Stimulated activated CD4-positive, alpha-beta T cell treated with anti-CD3 and anti-CD28 coated beads, Interleukin-1b, Interleukin-23, amount 100 ng/mL, for 48 hours (primary cell): ENCODE measurements around the gene PDE6A.
A peak's percentile ranks its signal among the peaks of the same experiment; 100 is the strongest.
"Not testable (repeated sequence)": the region's sequence is repeated elsewhere in the genome, so short reads cannot be mapped to it uniquely, and the experiment has no call there.

Experiments used
- DNase-seq: peaks from one replicate; pipeline ENCODE4 v3.0.0-alpha.2; 2020

Gene PDE6A

DNA sequence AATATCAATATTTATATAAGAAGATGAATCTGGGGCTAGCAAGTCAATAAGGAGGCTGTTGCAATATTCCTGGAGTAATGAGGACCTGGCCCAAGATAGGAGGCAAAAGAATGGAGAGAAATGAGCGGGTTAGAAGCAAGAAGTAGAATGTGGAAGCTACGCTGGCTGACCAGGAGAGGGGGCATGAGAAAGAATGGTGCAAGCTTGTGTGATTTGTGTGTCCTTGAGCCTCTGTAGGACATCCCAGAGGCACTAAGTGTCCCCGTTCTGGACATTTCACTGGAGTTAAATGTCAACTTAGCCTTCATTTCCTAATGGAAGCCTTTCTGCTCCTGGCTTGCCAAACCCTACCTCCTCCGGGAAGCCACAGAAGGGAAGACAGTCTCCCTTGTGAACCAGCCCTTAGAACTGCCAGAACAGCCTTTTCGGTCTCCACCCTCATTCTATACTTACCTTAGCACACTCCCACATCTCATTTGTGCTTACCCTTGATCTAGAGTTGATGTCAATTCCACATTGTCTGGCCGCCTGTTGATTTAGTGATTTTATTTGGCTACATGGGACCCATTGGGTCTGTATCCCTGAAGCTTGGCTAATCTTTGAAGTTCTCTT is 6.7 kb upstream of the PDE6A start:
- DNase-seq: no peak

GRCh38 chr5:149948993-149949392 is 4.4 kb upstream of the PDE6A start:
- no peak for DNase-seq

GRCh38 chr5:149946118-149946517 is 1.5 kb upstream of the PDE6A start:
- DNase-seq: no peak

- DNase-seq: not testable (repeated sequence)
Observed at GRCh38 chr5:149943177-149943949, 1.2 kb downstream of the PDE6A start.

DNA sequence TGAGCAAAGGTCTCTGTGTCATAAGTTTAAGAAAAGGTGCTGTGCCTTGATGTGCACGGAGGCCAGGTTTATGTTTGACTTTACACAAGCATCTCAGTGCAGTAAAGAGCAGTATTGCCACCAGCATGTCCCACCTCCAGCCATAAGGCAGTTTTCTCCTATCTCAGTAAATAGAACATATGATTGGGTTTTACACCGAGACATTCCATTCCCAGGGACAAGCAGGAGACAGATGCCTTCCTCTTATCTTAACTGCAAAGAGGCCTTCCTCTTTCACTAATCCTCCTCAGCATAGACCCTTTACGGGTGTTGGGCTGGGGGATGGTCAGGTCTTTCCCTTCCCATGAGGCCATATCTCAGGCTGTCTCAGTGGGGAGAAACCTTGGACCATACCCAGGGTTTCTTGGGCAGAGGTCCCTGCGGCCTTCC is 1.8 kb downstream of the PDE6A start:
- not testable (repeated sequence) for DNase-seq

DNA sequence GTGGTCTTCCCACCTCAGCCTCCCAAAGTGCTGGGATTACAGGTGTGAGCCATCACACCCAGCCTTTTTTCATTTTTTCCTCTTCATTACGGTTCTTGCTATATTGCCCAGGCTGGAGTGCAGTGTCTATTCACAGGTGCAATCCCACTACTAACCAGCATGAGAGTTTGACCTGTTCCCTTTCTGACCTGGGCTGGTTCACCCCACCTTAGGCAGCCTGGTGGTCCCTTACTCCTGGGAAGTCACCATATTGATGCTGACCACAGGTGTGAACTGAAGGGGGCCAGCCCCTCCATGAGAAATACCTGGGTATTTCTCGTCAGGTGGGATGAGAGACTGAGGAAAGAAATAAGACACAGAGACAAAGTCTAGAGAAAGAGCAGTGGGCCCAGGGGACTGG is 2.4 kb downstream of the PDE6A start:
- DNase-seq: no peak

DNA sequence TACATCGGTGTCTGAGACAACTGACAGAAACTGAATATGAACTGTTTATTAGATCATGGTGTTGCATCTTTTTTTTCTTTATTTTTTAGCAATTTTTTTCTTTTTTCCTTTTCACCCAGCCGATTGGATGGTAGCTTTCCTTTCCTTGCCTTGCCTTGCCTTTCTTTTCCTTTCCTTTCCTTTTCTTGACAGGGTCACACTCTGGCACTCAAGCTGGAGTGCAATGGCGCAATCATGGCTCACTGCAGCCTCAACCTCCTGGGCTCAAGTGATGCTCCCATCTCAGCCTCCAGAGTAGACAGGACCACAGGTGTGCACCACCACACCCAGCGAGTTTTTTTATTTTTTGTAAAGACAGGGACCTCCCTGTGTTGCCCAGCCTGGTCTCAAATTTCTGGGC is 2.8 kb downstream of the PDE6A start:
- no peak for DNase-seq

DNA sequence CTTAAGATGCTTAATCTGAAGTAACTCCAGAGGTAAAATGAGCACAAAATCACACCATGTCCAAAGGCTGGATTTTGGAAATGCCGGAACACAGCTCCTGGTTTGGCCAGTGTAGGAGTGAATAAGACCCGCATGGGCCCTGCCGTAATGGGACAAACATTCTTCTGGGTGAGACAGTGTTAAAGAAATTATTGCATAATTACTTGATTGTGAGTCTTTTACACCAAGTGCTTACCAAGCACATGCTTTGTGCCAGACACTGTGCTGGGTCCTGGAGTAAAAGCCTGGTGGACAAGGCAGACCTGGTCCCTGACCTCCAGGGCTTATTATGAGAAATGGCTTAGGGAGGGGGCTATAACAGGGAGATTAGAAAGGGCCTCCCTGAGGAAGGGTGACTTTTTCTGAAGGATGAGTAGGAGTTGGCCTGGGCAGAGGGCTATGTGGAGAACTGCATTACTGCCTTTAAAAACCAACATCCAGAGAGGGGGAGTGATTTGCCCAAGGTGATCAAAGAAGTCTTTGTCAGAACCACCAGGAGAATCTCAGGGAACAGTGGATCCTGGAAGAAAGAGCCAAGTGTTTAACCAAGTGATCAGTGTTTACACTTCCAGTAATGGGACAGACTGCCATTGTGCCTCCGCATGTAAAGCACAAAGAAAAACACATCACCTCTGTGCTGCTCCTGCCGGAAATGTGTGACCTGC is 3.5 kb downstream of the PDE6A start:
- DNase-seq: no peak

DNA sequence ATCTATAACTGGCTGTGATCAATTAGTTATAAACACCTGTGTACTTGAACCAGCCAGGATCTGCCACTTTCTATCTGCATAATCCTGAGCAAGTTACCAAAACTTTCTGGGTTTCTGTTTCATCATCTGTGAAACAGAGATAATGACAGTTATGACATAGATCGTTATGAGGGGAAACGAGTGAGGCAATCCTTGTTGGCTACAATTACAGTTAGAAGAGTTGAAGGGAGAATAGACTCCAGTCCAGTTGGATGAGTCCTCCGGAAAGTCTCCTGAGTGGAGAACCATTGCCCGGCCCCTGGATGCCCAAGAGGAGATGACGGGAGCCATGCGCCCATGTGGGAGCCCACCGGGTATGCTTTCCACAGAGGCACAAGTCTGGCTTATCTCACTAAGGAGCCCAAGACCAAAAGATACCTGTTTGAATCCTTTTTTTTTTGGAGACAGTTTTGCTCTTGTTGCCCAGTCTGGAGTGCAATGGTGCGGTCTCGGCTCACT is 4.5 kb downstream of the PDE6A start:
- DNase-seq: no peak

DNA sequence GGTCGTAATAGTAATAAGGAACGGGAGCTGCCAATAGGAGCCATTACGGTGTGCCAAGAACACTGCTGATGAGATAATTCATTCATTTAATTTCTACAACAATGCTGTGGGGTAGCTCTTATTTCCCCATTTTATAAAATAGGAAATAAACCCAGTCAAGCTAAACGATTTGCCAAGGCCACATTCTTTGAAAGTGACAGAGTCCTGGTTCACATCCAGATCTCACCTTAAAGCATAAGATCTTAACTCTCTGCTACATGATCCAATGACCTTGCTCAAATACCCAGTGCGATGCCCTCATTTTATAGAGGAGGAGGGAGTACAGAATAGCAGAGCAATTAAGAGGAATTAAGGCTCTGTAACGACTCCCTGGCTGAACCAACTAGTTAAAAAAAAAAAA is 5.0 kb downstream of the PDE6A start:
- DNase-seq: no peak

- peak; percentile 11 for DNase-seq
Observed at GRCh38 chr5:149938791-149939358, 5.7 kb downstream of the PDE6A start.

DNA sequence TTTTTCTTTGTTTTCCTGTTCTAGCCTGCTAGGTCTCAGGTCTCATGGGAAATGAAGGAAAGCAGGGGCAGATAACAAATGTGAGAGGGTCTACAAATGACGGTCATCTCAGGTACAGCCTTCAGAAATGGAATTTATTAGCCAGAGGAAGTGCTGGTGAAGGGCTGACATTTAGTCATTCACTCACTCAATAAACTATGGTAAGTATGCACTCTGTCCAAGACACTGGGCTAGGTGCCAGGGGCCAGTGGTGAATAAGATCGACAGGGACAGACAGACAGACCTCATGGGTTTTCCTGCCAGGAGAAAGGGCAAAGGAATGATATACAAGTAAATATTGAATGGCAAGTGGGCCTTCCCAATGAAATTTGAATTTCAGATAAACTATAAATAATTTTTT is 6.3 kb downstream of the PDE6A start:
- no peak for DNase-seq

- no peak for DNase-seq
Observed at GRCh38 chr5:149937610-149938009, 7.0 kb downstream of the PDE6A start.

DNA sequence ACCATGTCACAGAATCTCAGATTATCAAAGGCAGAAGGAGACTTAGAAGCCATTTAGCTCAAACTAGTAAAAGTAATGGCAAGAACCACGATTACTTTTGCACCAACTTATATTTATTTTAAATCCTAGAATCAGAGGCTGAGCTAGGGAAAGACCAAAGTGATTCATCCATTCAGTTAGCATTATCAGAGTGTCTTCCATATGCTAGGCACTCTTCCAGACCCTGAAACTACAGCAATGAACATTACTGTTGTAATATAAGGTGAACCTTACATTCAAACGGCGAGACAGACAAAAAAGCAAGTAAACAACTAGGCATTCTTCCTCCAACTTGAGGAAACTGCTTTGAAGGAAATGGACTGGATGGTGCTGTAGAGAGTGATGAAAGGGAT is 7.9 kb downstream of the PDE6A start:
- DNase-seq: no peak

DNA sequence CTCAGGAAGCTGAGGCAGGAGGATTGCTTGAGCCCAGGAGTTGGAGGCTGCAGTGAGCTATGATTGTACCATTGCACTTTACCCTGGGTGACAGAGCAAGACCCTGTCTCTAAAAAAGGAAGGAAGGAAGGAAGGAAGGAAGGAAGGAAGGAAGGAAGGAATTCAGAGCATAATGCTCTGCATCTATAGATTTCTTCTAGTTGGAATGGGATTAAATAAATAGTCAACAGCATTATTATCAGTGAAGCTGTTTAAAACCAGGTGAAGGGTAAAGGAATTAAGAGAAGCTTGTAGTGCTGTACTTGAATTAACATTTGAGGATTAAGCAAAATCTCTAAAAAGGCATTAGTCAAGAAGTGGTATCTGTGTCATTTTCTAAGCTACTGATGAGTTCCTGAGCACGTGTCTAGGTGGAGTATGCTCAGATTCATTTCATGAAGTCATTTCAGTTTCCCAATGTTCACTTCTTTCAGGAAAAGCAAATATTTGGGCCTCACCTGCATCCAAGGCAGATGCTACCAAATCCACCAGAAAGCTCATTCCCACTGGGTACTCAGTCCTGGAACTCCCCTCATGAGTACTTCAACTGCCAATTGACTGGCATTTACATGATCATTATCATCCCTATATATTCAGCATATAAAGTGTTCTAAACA is 8.4 kb downstream of the PDE6A start:
- DNase-seq: no peak

- DNase-seq: no peak
Observed at GRCh38 chr5:149935431-149935901, 9.1 kb downstream of the PDE6A start.

- DNase-seq: no peak
Observed at GRCh38 chr5:149932445-149933350, 11.9 kb downstream of the PDE6A start.

GRCh38 chr5:149931992-149932436 is 12.6 kb downstream of the PDE6A start:
- no peak for DNase-seq

GRCh38 chr5:149930749-149931574 is 13.6 kb downstream of the PDE6A start:
- no peak for DNase-seq

- no peak for DNase-seq
Observed at GRCh38 chr5:149930043-149930748, 14.4 kb downstream of the PDE6A start.
